Skeletal muscle satellite cell (primary cell): Measurements from ENCODE around the gene COMMD4.
"Not testable (repeated sequence)": the region's sequence is repeated elsewhere in the genome, so short reads cannot be mapped to it uniquely, and the experiment has no call there.

Experiments used
- H3K27me3 ChIP-seq: 2 replicates; pipeline ENCODE4 v1.7.0; 2013; ENCODE audit warnings: low read length; ENCODE audit not compliant: control insufficient read depth, insufficient read depth
- H3K36me3 ChIP-seq: 2 replicates; pipeline ENCODE4 v1.7.0; 2013; ENCODE audit warnings: mild to moderate bottlenecking, control low read depth, low read length; ENCODE audit not compliant: insufficient read depth
- H3K4me1 ChIP-seq: 2 replicates; pipeline ENCODE4 v1.7.0; 2013; ENCODE audit warnings: low read length; ENCODE audit not compliant: control insufficient read depth, insufficient read depth
- H3K4me2 ChIP-seq: 2 replicates; pipeline ENCODE4 v1.7.0; 2013; ENCODE audit warnings: mild to moderate bottlenecking, low read length
- H3K4me3 ChIP-seq: 2 replicates; pipeline ENCODE4 v1.7.0; 2013; ENCODE audit warnings: low read length
- H3K9ac ChIP-seq: 2 replicates; pipeline ENCODE4 v1.7.0; 2013; ENCODE audit warnings: mild to moderate bottlenecking, low read depth, low read length, moderate library complexity
- H3K9me3 ChIP-seq: replicated peaks from 2 replicates; pipeline ENCODE4 v1.7.0; 2013; ENCODE audit warnings: mild to moderate bottlenecking, control low read depth, low read length

Gene COMMD4

DNA sequence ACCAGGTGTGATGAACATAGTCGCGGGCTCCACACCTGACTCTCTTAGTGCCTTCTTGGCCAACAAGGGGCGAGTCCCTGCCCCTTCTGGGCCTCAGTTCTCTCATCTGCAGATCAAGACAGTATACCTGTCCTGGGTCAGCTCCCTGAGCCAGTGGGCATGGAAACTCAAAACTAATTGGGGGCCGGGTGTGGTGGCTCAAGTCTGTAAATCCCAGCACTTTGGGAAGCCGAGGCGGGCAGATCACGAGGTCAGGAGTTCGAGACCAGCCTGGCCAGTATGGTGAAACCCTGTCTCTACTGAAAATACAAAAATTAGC lies 13.4 kb downstream of the COMMD4 start:
- peak overlapping the region; percentile 95 for H3K4me2 ChIP-seq
- H3K9ac ChIP-seq, H3K9me3 ChIP-seq, H3K4me3 ChIP-seq, H3K36me3 ChIP-seq: not testable (repeated sequence)
- H3K27me3 ChIP-seq: peaks cover 11% of the 10 kb centered on the region
- H3K4me1 ChIP-seq: peaks cover 19% of the 10 kb centered on the region

DNA sequence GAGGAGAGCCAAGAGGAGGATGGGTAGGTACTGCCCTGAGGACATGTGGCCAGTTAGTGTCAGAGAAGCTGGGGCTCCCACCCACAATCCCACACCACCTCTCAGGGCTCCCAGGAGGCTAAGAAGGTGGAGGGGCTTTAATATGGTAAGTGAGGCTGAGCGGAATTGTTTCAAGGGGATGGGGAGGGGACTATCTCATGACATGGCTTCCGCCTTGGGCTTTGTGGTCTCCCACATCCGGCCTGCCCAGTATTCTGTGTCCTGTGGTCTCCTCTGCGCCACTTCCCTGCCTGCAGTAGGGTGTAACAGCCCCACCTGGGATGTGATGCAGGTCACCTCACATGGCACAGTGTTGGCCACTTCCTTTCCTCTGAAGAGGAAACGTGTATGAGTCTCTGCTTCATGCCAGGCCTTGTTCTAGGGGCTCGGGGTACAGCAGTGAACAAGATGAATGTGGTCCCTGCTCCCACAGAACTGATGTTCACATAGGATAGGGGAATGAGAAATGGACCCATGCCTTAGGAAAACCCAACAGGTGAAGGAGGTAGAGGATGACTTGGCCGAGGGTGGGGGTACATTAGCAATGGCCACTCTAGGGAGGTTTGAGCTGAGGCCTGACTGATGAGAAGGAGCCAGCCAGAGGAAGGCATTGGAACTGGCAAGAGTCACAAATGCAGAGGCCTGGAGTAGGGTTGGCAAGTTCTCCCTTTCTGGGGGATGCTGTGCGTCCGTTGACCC lies 14.2 kb downstream of the COMMD4 start:
- Histone ChIP-seq H3K9me3 (no peaks in the 10 kb centered on the region), H3K4me1 (peaks cover 19% of the 10 kb centered on the region), H3K36me3 (no peaks in the 10 kb centered on the region), H3K9ac (no peak overlapping the region), H3K4me3 (no peak overlapping the region), H3K27me3 (peaks cover 11% of the 10 kb centered on the region), H3K4me2 (no peak overlapping the region)

DNA sequence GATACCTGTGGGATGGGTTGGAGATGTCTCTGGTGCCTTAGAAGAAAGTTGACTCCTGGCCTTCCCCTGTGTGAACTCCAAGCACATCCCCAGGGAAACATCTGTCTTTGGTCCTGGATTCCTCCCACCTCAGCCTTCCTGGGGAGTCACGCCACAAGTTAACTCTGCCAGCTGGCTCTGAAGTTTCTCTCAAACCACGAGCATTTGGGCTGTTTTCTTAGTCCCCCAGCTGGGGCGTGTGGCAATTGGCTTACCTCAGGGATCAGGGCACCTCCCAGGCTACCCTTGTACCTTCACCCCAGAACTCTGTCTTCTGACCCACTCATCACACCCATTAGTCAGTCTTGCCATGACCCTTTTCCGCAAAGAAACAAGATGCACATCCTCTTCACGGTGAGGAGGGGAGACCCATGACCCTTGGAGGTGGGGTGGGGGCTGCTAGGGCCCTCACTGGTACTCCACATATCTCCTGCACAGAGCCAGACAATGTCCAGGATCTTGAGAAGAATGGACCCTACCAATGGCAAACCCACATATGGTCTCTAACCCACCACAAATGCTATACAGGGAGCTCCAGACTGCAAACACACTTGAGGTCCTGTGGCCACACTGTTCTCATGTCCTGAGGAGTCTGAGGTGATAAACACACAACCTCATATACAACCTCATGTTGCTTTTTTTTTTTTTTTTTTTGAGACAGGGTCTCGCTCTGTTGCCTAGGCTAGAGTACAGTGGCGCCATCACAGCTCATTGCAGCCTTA lies 14.9 kb downstream of the COMMD4 start:
- no peak overlapping the region for H3K9ac ChIP-seq
- H3K4me3 ChIP-seq: no peak overlapping the region
- H3K27me3 ChIP-seq: peaks cover 11% of the 10 kb centered on the region
- no peak overlapping the region for H3K4me2 ChIP-seq
- peaks cover 19% of the 10 kb centered on the region for H3K4me1 ChIP-seq
- no peaks in the 10 kb centered on the region for H3K9me3 ChIP-seq
- peaks cover 2% of the 10 kb centered on the region for H3K36me3 ChIP-seq

DNA sequence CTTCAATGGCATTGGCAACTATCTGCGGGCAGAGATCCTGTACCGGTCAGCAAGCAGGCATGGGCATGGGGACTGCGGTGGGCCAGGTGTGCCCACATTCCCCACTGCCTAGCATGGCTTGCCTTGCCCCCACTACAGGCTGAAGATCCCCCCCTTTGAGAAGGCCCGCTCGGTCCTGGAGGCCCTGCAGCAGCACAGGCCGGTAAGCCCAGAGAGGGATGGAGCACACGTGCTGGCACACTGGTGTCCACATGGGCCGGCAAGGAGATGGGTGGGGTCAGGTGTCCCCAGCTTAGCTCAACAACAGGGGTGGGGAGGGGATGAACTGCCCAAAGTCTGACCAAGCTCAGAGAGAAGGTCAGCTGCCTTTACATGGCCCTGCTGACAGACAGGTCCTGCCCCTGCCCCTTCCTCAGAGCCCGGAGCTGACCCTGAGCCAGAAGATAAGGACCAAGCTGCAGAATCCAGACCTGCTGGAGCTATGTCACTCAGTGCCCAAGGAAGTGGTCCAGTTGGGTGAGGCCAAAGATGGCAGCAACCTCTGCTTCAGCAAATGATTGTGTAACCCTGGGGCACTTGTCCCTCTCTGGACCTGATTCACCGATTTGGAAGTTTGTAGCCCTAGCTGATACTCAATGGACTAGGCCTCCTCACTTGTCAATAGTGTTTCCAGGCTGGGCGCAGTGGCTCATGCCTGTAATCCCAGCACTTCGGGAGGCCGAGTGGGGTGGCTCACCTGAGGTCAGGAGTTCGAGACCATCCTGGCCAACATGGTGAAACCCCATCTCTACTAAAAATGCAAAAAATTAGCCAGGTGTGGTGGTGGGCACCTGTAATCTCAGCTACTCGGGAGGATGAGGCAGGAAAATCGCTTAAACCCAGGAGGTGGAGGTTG lies 16.6 kb downstream of the COMMD4 start:
- H3K4me2 ChIP-seq: no peak overlapping the region
- peaks cover 13% of the 10 kb centered on the region for H3K36me3 ChIP-seq
- H3K4me1 ChIP-seq: peaks cover 14% of the 10 kb centered on the region
- no peaks in the 10 kb centered on the region for H3K9me3 ChIP-seq
- no peak overlapping the region for H3K4me3 ChIP-seq
- H3K9ac ChIP-seq: no peak overlapping the region
- H3K27me3 ChIP-seq: peaks cover 11% of the 10 kb centered on the region

DNA sequence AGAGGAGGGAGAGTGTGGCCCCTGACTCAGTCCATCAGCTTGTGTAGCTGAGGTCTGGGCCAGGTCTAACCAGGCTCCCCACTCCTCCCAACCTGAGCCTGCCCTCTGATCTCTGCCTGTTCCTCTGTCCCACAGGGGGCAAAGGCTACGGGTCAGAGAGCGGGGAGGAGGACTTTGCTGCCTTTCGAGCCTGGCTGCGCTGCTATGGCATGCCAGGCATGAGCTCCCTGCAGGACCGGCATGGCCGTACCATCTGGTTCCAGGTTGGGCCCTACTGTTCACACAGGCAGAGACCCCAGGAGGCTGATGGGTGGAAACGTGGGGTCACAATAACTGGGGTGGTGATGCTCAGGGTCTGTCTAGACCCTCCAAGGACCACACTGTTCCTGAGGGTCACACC lies 17.7 kb downstream of the COMMD4 start:
- peaks cover 19% of the 10 kb centered on the region for H3K36me3 ChIP-seq
- H3K4me3 ChIP-seq: no peak overlapping the region
- H3K4me1 ChIP-seq: peaks cover 6% of the 10 kb centered on the region

DNA sequence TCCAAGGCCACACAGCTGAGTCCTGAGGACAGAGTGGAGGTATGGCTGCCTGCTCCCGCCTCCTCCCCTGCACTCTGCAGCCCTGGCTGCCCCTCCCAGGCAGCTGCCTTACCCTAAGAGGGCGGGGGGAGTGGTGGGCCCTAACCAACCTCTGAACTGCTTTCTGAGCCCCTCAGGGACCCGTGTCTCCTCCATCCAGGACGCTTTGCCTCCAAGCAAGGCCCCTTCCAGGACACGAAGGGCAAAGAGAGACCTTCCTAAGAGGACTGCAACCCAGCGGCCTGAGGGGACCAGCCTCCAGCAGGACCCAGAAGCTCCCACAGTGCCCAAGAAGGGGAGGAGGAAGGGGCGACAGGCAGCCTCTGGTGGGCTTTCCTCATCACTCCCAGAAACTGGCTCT lies 18.6 kb downstream of the COMMD4 start:
- no peak overlapping the region for H3K4me3 ChIP-seq
- no peaks in the 10 kb centered on the region for H3K27me3 ChIP-seq
- no peak overlapping the region for H3K9ac ChIP-seq
- no peaks in the 10 kb centered on the region for H3K4me1 ChIP-seq
- H3K9me3 ChIP-seq: no peaks in the 10 kb centered on the region
- peaks cover 21% of the 10 kb centered on the region for H3K36me3 ChIP-seq
- no peak overlapping the region for H3K4me2 ChIP-seq

More for the DNA sequence above, 17.7 kb downstream of the COMMD4 start:
- H3K9me3 ChIP-seq: no peaks in the 10 kb centered on the region
- no peak overlapping the region for H3K4me2 ChIP-seq
- no peak overlapping the region for H3K9ac ChIP-seq
- peaks cover 7% of the 10 kb centered on the region for H3K27me3 ChIP-seq

DNA sequence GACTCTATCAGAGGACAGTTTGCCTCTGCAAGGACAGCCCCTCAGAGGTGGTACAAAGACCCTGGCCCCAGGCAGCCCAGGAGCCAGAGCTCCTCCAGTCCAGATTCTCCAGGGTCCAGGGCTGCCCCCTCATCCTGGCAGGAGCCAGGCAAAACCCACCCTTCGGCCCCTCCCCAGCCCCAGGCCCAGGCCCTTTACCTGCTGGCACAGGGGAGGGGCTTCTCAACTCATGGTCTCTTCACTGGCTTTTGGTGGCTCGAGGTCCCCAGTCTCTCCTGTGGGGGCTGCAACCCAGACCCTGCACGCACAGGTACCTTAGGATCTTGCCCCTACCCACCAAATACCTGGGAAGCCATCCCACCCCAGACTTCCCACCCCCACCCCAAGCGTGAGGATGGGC lies 19.5 kb downstream of the COMMD4 start:
- Histone ChIP-seq H3K4me1 (no peaks in the 10 kb centered on the region), H3K36me3 (peaks cover 27% of the 10 kb centered on the region), H3K4me3 (no peak overlapping the region), H3K4me2 (no peak overlapping the region), H3K27me3 (no peaks in the 10 kb centered on the region), H3K9me3 (no peaks in the 10 kb centered on the region), H3K9ac (no peak overlapping the region)

DNA sequence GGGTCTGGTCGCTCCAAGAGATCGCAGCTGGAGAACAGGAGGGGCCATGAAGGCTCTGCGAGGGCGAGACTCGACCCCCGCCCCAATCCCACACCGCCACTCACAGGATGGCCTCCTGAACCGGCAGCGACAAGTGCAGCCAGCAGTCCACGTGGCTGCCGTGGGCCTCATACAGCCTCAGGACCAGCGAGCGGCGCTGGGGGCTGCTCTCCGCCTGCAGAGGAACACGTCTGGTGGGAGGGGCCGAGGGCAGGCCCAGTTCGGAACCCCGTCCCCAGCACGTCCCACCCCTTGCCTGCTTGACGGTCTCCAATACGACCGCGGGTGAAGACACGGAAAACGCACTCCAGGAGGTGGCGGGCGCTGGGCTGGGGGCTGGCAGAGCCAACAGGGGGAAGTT lies 20.1 kb downstream of the COMMD4 start:
- no peaks in the 10 kb centered on the region for H3K9me3 ChIP-seq
- H3K27me3 ChIP-seq: no peaks in the 10 kb centered on the region
- H3K4me2 ChIP-seq: no peak overlapping the region
- no peak overlapping the region for H3K4me3 ChIP-seq
- no peak overlapping the region for H3K9ac ChIP-seq
- H3K4me1 ChIP-seq: no peaks in the 10 kb centered on the region
- H3K36me3 ChIP-seq: peaks cover 30% of the 10 kb centered on the region

DNA sequence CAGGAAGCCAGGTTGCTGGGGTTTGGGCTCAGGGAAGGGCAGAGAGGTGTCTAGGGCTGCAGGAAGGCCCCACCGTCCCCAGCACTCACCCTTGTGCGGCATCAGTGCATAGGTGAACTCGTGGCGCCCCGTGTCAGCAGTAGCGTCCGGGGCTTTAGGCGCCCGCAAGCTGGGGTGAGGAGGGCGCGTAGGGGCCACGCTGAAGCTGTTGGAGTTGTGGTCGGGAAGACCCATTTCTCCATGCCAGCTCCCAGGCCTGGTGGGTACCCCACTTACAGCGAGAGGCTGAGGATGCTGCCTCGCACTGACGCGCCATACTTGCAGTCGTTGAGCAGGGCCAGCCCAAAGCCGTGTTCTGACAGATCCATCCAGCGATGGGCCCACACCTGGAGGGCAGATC lies 20.7 kb downstream of the COMMD4 start:
- Histone ChIP-seq H3K9ac (no peak overlapping the region), H3K4me2 (no peak overlapping the region), H3K4me1 (no peaks in the 10 kb centered on the region), H3K36me3 (peaks cover 35% of the 10 kb centered on the region), H3K4me3 (no peak overlapping the region), H3K9me3 (no peaks in the 10 kb centered on the region), H3K27me3 (no peaks in the 10 kb centered on the region)

DNA sequence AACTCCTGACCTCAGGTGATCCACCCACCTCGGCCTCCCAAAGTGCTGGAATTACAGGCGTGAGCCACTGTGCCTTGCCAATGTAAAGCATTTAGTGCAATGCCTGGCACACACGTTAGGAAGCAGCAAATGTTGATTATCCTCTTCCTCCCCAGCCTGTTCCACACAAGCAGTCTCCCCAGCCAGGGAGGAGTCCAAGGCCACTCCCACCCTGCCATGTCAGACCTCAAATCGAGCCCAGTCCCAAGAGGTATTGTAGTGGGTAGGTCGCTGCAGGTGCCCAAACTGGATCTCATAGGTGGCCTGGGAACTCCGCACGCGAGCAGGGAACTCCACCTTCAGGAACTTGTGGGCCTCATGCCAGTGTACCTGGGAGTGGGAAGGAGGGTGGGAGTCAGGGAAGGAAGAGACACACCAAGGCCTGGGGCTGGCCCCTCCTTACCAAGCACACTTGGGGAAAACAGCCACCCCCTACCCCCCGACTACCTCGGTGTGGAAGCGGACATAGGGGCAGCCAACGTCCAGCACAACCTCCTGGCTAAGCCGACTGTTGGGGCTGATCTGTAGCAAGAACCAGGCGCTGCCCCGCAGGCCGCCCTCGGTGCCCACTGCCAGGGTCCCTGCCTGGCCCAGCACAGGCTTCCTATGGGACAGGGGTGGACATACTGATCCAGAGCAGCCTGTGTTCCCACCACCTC lies 22.3 kb downstream of the COMMD4 start:
- H3K4me3 ChIP-seq: no peak overlapping the region
- H3K9me3 ChIP-seq: no peaks in the 10 kb centered on the region
- H3K4me1 ChIP-seq: no peaks in the 10 kb centered on the region
- no peak overlapping the region for H3K4me2 ChIP-seq
- H3K27me3 ChIP-seq: no peaks in the 10 kb centered on the region
- peaks cover 39% of the 10 kb centered on the region for H3K36me3 ChIP-seq
- H3K9ac ChIP-seq: no peak overlapping the region
